Measurements from ENCODE around the gene WBP2. TPM values are rescaled to one million over a fixed set of nuclear protein-coding genes. Genes with fewer than 3 reads are reported as not detected.
"Not testable (repeated sequence)": the region's sequence is repeated elsewhere in the genome, so short reads cannot be mapped to it uniquely, and the experiment has no call there.

Gene WBP2
- polyA plus RNA-seq, 1 donor (not counting 4 experiments of a cell fraction or from before 2014, with no cell fraction given) = 23.3 TPM

DNA sequence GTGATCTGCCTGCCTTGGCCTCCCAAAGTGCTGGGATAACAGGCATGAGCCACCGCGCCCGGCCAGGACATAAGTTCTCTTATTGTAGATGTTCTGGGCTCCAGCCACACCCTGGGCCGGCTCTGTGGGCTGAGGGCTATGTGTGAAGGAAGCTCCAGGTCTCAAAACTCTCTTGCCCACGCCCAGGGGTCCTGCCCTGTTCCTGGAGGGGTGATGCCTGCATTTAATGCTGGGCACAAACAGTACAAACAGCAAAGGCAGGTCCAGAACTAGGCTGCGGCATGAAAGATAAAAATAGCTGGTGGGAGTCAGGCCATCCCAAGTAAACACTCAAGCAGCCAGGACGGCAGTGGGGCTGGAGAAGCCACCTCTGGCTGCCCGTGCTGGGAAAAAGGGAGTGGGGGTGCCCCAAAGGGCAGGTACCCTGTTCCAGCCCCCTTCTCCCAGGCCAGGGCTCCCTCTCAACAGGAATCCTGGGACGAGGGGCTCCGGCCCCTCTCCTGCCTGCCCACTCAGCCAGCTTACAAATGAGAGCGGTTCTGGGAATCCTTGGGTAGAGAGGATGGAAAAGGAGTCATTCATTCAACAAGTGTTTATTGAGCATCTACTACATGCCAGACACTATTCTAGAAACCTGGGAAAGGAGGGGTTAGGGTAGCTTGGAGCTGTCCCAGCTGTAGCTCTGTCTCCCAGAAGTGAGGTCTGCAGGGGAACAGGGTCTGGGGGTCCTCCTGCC, 18.6 kb upstream of the WBP2 start:
- no peaks in the 10 kb centered on the region for H3K9me1 ChIP-seq (ENCODE audit: control insufficient read depth, extremely low read depth, insufficient read depth, low read length)
- H3K9ac ChIP-seq (ENCODE audit: control insufficient read depth, extremely low read depth, insufficient read depth, low read length) = no peak overlapping the region
- TF ChIP-seq, protein P1, sequence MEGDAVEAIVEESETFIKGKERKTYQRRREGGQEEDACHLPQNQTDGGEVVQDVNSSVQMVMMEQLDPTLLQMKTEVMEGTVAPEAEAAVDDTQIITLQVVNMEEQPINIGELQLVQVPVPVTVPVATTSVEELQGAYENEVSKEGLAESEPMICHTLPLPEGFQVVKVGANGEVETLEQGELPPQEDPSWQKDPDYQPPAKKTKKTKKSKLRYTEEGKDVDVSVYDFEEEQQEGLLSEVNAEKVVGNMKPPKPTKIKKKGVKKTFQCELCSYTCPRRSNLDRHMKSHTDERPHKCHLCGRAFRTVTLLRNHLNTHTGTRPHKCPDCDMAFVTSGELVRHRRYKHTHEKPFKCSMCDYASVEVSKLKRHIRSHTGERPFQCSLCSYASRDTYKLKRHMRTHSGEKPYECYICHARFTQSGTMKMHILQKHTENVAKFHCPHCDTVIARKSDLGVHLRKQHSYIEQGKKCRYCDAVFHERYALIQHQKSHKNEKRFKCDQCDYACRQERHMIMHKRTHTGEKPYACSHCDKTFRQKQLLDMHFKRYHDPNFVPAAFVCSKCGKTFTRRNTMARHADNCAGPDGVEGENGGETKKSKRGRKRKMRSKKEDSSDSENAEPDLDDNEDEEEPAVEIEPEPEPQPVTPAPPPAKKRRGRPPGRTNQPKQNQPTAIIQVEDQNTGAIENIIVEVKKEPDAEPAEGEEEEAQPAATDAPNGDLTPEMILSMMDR (optimal IDR thresholded peaks at IDR 0.05 in 1 of 3, IDR thresholded peaks at IDR 0.05 in 1 of 3, conservative IDR thresholded peaks at IDR 0.05 in 1 of 3; ENCODE audit: extremely low read depth in 1 of 3, insufficient read depth in 2 of 3, low read length in 3 of 3) = no peak
- no peak for TF ChIP-seq EZH2 (IDR thresholded peaks at IDR 0.05; ENCODE audit: low read length)
- no peak for FAIRE-seq
- no peak for DNase-seq (ENCODE audit: low read depth, low spot score)
- no peaks in the 10 kb centered on the region for H3K36me3 ChIP-seq (ENCODE audit: control insufficient read depth in 2 of 2, extremely low read depth in 1 of 2, insufficient read depth in 2 of 2, low read length in 2 of 2)
- H3K79me2 ChIP-seq (ENCODE audit: control insufficient read depth, insufficient read depth, low read length) = no peaks in the 10 kb centered on the region
- no peak overlapping the region for H3K4me2 ChIP-seq (ENCODE audit: control insufficient read depth, extremely low read depth, insufficient read depth, low read depth, low read length)
- dilution Hi-C loops (cut with MboI; ENCODE audit: extremely low pct_ligation_motif_present, low sequenced_read_pairs) = no loop called here
- no peaks in the 10 kb centered on the region for H4K20me1 ChIP-seq (ENCODE audit: control insufficient read depth, extremely low read depth, insufficient read depth, low read length)
- no peaks in the 10 kb centered on the region for H3K27me3 ChIP-seq (ENCODE audit: control insufficient read depth, extremely low read depth, insufficient read depth, low read length)
- H3K4me1 ChIP-seq (ENCODE audit: control insufficient read depth, extremely low read depth, insufficient read depth, low read length) = peaks cover 43% of the 10 kb centered on the region
- H3K9me3 ChIP-seq (ENCODE audit: control insufficient read depth, low read depth, low read length) = no peaks in the 10 kb centered on the region
- H2AFZ ChIP-seq (ENCODE audit: control insufficient read depth, low read length) = no peak overlapping the region
- H3K4me3 ChIP-seq (ENCODE audit: control insufficient read depth in 2 of 3, extremely low read depth in 1 of 3, insufficient read depth in 2 of 3, low read depth in 1 of 3, low read length in 3 of 3) = no peak overlapping the region
- no peak overlapping the region for H3K27ac ChIP-seq (ENCODE audit: control insufficient read depth, insufficient read depth, low read length)

DNA sequence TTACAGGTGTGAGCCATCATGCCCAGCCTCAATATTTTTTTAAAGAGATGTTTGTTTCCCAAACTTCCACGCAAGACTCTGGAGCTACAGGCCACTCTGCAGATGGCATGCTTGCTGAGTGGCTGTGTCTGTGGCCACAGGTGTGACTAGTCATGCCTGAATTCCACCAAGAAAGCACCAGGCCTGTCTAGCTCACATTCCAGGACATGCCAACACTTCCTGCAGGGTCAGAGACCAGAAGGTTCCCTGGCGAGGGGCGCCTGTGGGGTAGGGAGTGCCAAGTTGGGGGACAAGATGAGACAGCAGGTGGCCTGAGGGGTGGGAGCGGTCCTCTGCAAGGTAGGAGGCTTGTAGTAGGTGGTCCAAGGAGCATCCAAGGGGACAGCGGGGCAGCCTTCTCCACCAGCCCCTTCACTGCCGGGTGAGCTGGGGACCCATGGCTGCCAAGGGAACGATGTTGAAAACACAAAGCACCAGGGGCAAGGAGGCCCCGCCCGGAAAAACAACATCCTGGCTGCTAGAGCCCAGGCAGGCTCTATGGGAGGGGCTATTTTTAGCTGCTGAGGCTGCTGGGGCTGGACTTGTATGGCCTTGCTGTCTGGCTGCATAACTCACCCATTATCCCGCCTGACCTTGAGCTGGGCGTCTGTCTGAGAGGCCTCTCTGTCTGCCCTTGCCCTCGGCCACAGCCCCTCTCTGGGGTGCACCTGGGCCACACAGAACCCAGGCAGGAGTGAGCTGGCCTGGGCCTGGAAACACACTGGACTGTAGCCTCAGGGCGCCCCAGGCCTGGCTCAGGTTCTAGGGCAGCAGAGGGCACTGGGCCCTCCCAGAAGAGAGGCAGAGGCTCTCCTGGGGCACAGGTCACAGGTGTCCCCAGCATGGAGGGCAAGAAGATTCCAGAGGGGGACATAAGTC, 17.6 kb upstream of the WBP2 start:
- TF ChIP-seq EZH2 (IDR thresholded peaks at IDR 0.05; ENCODE audit: low read length) = no peak
- TF ChIP-seq, protein P1 (optimal IDR thresholded peaks at IDR 0.05 in 1 of 3, IDR thresholded peaks at IDR 0.05 in 1 of 3, conservative IDR thresholded peaks at IDR 0.05 in 1 of 3; ENCODE audit: extremely low read depth in 1 of 3, insufficient read depth in 2 of 3, low read length in 3 of 3) = no peak
- peak overlapping the region; percentile 66 for H3K9ac ChIP-seq (ENCODE audit: control insufficient read depth, extremely low read depth, insufficient read depth, low read length)
- H4K20me1 ChIP-seq (ENCODE audit: control insufficient read depth, extremely low read depth, insufficient read depth, low read length) = no peaks in the 10 kb centered on the region
- DNase-seq (ENCODE audit: low read depth, low spot score) (no peak), FAIRE-seq (peak; percentile 78)
- H2AFZ ChIP-seq (ENCODE audit: control insufficient read depth, low read length) = peak overlapping the region; percentile 72
- peaks cover 41% of the 10 kb centered on the region for H3K4me1 ChIP-seq (ENCODE audit: control insufficient read depth, extremely low read depth, insufficient read depth, low read length)
- H3K36me3 ChIP-seq (ENCODE audit: control insufficient read depth in 2 of 2, extremely low read depth in 1 of 2, insufficient read depth in 2 of 2, low read length in 2 of 2) = no peaks in the 10 kb centered on the region
- no peaks in the 10 kb centered on the region for H3K79me2 ChIP-seq (ENCODE audit: control insufficient read depth, insufficient read depth, low read length)
- no peaks in the 10 kb centered on the region for H3K9me3 ChIP-seq (ENCODE audit: control insufficient read depth, low read depth, low read length)
- H3K4me3 ChIP-seq (ENCODE audit: control insufficient read depth in 2 of 3, extremely low read depth in 1 of 3, insufficient read depth in 2 of 3, low read depth in 1 of 3, low read length in 3 of 3) = peak overlapping the region in 1 of 3 experiments; percentile 11
- peak overlapping the region; percentile 63 for H3K4me2 ChIP-seq (ENCODE audit: control insufficient read depth, extremely low read depth, insufficient read depth, low read depth, low read length)
- H3K9me1 ChIP-seq (ENCODE audit: control insufficient read depth, extremely low read depth, insufficient read depth, low read length) = no peaks in the 10 kb centered on the region
- H3K27me3 ChIP-seq (ENCODE audit: control insufficient read depth, extremely low read depth, insufficient read depth, low read length) = no peaks in the 10 kb centered on the region
- H3K27ac ChIP-seq (ENCODE audit: control insufficient read depth, insufficient read depth, low read length) = peak overlapping the region; percentile 74
- dilution Hi-C loops (cut with MboI; ENCODE audit: extremely low pct_ligation_motif_present, low sequenced_read_pairs) = no loop called here

DNA sequence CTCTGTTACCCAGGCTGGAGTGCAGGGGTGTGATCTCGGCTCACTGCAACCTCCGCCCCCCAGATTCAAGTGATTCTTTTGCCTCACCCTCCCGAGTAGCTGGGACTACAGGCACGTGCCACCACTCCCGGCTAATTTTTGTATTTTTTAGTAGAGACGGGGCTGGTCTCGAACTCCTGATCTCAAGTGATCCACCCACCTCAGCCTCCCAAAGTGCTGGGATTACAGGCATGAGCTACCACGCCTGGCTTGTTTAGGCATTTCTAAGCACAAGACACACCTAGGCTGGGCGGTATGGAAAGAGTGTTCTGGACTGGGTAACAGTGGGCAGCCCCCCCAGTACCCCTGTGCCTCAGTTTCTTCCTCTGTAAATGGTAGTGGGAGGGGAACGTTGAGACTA, 15.1 kb upstream of the WBP2 start:
- H3K4me1 ChIP-seq (ENCODE audit: control insufficient read depth, extremely low read depth, insufficient read depth, low read length) = peaks cover 18% of the 10 kb centered on the region
- H2AFZ ChIP-seq (ENCODE audit: control insufficient read depth, low read length); H3K9me1 ChIP-seq (ENCODE audit: control insufficient read depth, extremely low read depth, insufficient read depth, low read length); H3K79me2 ChIP-seq (ENCODE audit: control insufficient read depth, insufficient read depth, low read length); FAIRE-seq; H3K9me3 ChIP-seq (ENCODE audit: control insufficient read depth, low read depth, low read length); H3K27me3 ChIP-seq (ENCODE audit: control insufficient read depth, extremely low read depth, insufficient read depth, low read length); H3K27ac ChIP-seq (ENCODE audit: control insufficient read depth, insufficient read depth, low read length); H4K20me1 ChIP-seq (ENCODE audit: control insufficient read depth, extremely low read depth, insufficient read depth, low read length); dilution Hi-C loops (cut with MboI; ENCODE audit: extremely low pct_ligation_motif_present, low sequenced_read_pairs); DNase-seq (ENCODE audit: low read depth, low spot score); H3K36me3 ChIP-seq (ENCODE audit: control insufficient read depth in 2 of 2, extremely low read depth in 1 of 2, insufficient read depth in 2 of 2, low read length in 2 of 2); H3K4me3 ChIP-seq (ENCODE audit: control insufficient read depth in 2 of 3, extremely low read depth in 1 of 3, insufficient read depth in 2 of 3, low read depth in 1 of 3, low read length in 3 of 3); H3K4me2 ChIP-seq (ENCODE audit: control insufficient read depth, extremely low read depth, insufficient read depth, low read depth, low read length); H3K9ac ChIP-seq (ENCODE audit: control insufficient read depth, extremely low read depth, insufficient read depth, low read length): not testable (repeated sequence)

Measured in keratinocyte (primary cell).